ENCODE data around the gene TRIP11. TPM values are rescaled to one million over a fixed set of nuclear protein-coding genes. Genes with fewer than 3 reads are reported as not detected.

The TRIP11 gene
- total RNA-seq, 2 donors from 2014 or later: 39.0 to 40.8 TPM

DNA sequence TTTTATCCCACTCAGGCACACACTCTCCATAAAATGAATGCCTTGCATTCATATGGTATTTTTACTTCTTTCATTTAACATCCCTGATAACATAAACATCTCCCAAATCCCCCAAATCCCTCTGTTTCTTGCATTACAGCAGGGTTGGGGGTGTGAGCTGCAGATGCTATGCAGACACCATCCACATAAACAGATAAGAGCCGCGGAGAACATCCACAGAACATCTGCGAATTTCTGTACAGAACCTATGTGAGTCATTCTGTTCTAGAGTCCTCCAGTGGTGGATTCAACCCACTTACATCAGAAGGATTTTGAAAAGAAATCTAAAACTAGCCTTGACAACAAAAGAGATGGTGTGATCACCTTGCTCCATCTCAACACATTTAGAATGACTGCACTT is 112.7 kb downstream of the TRIP11 start:
- H3K9me3 ChIP-seq (ENCODE audit: control insufficient read depth, low read length): no peaks in the 10 kb centered on the region
- no peaks in the 10 kb centered on the region for H3K27me3 ChIP-seq (ENCODE audit: control insufficient read depth, insufficient read depth, low read length, poor library complexity, severe bottlenecking)
- no peaks in the 10 kb centered on the region for H3K36me3 ChIP-seq (ENCODE audit: control insufficient read depth, insufficient read depth, low read length)
- H3K27me3 Mint-ChIP-seq (ENCODE audit: insufficient read depth): no peaks in the 10 kb centered on the region
- no peak overlapping the region for H3K9ac ChIP-seq (ENCODE audit: extremely low read depth, low read length, poor library complexity, severe bottlenecking)
- 94% methylated on average over 3 of the region's 3 CpGs; no CpG with 5 or more reads in 1 of the 2 experiments for WGBS, 2 experiments (ENCODE audit: insufficient coverage in 1 of 2, insufficient read length in 1 of 2)
- no peaks in the 10 kb centered on the region for H3K36me3 Mint-ChIP-seq (ENCODE audit: low read depth)
- no peaks in the 10 kb centered on the region for H3K9me3 Mint-ChIP-seq
- no peak overlapping the region for H3K4me3 Mint-ChIP-seq
- H3K27ac Mint-ChIP-seq: no peak overlapping the region
- no peak overlapping the region for H3K4me3 ChIP-seq (ENCODE audit: low read length)
- DNase-seq: no peak
- peaks cover 16% of the 10 kb centered on the region for H3K4me1 ChIP-seq (ENCODE audit: control insufficient read depth, insufficient read depth, low read length)
- TF ChIP-seq, protein P1, sequence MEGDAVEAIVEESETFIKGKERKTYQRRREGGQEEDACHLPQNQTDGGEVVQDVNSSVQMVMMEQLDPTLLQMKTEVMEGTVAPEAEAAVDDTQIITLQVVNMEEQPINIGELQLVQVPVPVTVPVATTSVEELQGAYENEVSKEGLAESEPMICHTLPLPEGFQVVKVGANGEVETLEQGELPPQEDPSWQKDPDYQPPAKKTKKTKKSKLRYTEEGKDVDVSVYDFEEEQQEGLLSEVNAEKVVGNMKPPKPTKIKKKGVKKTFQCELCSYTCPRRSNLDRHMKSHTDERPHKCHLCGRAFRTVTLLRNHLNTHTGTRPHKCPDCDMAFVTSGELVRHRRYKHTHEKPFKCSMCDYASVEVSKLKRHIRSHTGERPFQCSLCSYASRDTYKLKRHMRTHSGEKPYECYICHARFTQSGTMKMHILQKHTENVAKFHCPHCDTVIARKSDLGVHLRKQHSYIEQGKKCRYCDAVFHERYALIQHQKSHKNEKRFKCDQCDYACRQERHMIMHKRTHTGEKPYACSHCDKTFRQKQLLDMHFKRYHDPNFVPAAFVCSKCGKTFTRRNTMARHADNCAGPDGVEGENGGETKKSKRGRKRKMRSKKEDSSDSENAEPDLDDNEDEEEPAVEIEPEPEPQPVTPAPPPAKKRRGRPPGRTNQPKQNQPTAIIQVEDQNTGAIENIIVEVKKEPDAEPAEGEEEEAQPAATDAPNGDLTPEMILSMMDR (conservative IDR thresholded peaks at IDR 0.05): no peak
- H3K4me1 Mint-ChIP-seq: peaks cover 27% of the 10 kb centered on the region
- no peak overlapping the region for H3K27ac ChIP-seq (ENCODE audit: low read depth, low read length)

DNA sequence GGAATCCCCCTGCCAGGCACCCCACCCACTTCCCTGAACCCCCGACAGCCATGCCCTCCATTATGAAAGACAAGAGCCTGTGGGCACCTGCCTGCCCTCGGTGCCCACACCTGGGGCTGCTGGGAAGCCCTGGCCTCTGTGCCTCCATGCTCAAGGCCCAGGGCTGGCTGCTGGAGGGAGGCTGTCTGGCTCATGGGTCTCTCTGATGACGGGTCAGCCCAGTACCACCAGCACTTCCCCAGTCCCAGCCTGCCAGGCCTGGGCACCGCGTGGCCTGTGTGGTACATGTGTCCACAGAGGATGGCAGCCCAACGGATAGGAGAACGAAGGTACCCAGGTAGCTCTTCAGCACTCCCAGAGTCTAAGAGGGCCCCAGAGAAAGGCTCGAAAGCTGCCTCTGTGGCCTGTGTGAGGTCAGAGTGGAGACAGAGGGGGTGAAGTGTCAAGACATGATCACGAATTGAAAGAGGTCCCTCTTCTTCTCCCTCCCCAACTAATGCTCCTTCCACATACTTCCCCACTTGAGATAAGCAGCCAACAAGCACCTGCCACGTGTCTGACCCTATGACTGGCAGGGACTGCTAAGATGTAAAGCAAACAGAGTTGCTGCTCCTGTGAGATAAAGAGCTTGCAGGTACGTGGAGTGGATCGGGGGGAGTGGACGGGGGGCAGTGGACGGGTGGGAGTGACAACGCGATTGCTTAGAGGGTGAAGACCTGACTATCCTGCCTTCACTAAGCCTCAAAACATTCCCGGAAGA is 113.5 kb downstream of the TRIP11 start:
- Mint-ChIP-seq H3K27ac (no peak overlapping the region), H3K4me3 (no peak overlapping the region), H3K9me3 (no peaks in the 10 kb centered on the region), H3K36me3 (ENCODE audit: low read depth) (no peaks in the 10 kb centered on the region), H3K4me1 (peaks cover 24% of the 10 kb centered on the region), H3K27me3 (ENCODE audit: insufficient read depth) (no peaks in the 10 kb centered on the region)
- 67 to 81% methylated on average over 8 to 17 of the region's 17 CpGs for WGBS, 2 experiments (ENCODE audit: insufficient coverage in 1 of 2, insufficient read length in 1 of 2)
- H3K4me3 ChIP-seq (ENCODE audit: low read length): no peak overlapping the region
- TF ChIP-seq, protein P1 (conservative IDR thresholded peaks at IDR 0.05): no peak
- DNase-seq: no peak
- H3K4me1 ChIP-seq (ENCODE audit: control insufficient read depth, insufficient read depth, low read length): peaks cover 16% of the 10 kb centered on the region
- H3K27ac ChIP-seq (ENCODE audit: low read depth, low read length): no peak overlapping the region
- no peaks in the 10 kb centered on the region for H3K27me3 ChIP-seq (ENCODE audit: control insufficient read depth, insufficient read depth, low read length, poor library complexity, severe bottlenecking)
- H3K36me3 ChIP-seq (ENCODE audit: control insufficient read depth, insufficient read depth, low read length): no peaks in the 10 kb centered on the region
- H3K9ac ChIP-seq (ENCODE audit: extremely low read depth, low read length, poor library complexity, severe bottlenecking): no peak overlapping the region
- H3K9me3 ChIP-seq (ENCODE audit: control insufficient read depth, low read length): no peaks in the 10 kb centered on the region

DNA sequence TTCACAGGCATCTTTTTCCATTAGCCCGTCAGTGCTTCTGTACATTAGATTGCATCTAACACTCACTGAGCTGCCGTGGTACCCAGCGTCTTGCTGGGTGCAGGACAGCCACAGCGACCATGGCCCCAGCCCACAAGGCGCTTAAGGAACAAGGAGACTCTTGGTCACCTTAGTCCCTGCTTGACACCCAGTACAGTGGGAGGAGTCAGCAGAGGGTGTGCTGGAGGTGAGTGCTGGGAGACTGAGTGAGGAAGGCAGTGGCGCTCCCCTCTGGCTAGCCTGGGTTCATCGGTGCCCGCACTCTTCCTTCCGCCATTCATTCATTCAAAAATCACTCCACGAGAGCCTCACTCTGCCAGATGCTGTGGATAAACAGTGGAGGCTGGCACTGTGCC is 114.1 kb downstream of the TRIP11 start:
- Mint-ChIP-seq H3K4me3 (no peak overlapping the region), H3K9me3 (no peaks in the 10 kb centered on the region), H3K27ac (no peak overlapping the region), H3K27me3 (ENCODE audit: insufficient read depth) (no peaks in the 10 kb centered on the region), H3K4me1 (peaks cover 18% of the 10 kb centered on the region), H3K36me3 (ENCODE audit: low read depth) (no peaks in the 10 kb centered on the region)
- H3K27ac ChIP-seq (ENCODE audit: low read depth, low read length): no peak overlapping the region
- H3K27me3 ChIP-seq (ENCODE audit: control insufficient read depth, insufficient read depth, low read length, poor library complexity, severe bottlenecking): no peaks in the 10 kb centered on the region
- TF ChIP-seq, protein P1 (conservative IDR thresholded peaks at IDR 0.05): no peak
- no peak overlapping the region for H3K4me3 ChIP-seq (ENCODE audit: low read length)
- no peaks in the 10 kb centered on the region for H3K9me3 ChIP-seq (ENCODE audit: control insufficient read depth, low read length)
- WGBS, 2 experiments (ENCODE audit: insufficient coverage in 1 of 2, insufficient read length in 1 of 2): 94 to 97% methylated on average over 3 to 10 of the region's 10 CpGs
- H3K9ac ChIP-seq (ENCODE audit: extremely low read depth, low read length, poor library complexity, severe bottlenecking): no peak overlapping the region
- no peaks in the 10 kb centered on the region for H3K36me3 ChIP-seq (ENCODE audit: control insufficient read depth, insufficient read depth, low read length)
- peaks cover 16% of the 10 kb centered on the region for H3K4me1 ChIP-seq (ENCODE audit: control insufficient read depth, insufficient read depth, low read length)
- no peak for DNase-seq

All from endodermal cell (in vitro differentiated cells).